ENCODE measurements around the gene ANGEL1. TPM values are rescaled to one million over a fixed set of nuclear protein-coding genes. Genes with fewer than 3 reads are reported as not detected.
A peak's percentile ranks its signal among the peaks of the same experiment; 100 is the strongest.

ANGEL1 gene
- total and polyA plus RNA-seq, 9 of the 15 experiments (the other 6 are each of a cell fraction or from before 2014, with no cell fraction given): 2.1 to 22.2 (median 7.3) TPM

GRCh38 chr14:76772300-76773187 lies 40.1 kb downstream of the ANGEL1 start (continued):
- TF ChIP-seq SFPQ (IDR thresholded peaks at IDR 0.05; ENCODE audit: low read depth, low read length) (no peak), TFE3 (CRISPR knock-in tag; IDR thresholded peaks at IDR 0.05) (no peak), CREBBP (IDR thresholded peaks at IDR 0.05; ENCODE audit: low read depth, low read length) (no peak), EP300 (IDR thresholded peaks at IDR 0.05; ENCODE audit: low read length) (peak; percentile 50; the same call in 1 of the 2 replicates), ZSCAN29 (IDR thresholded peaks at IDR 0.05) (no peak), MCM5 (IDR thresholded peaks at IDR 0.05; ENCODE audit: low read depth) (no peak), SMARCA5 (IDR thresholded peaks at IDR 0.05) (no peak), STAT5A (IDR thresholded peaks at IDR 0.05; ENCODE audit: borderline replicate concordance, low read length) (no peak), MNT (conservative IDR thresholded peaks at IDR 0.05) (no peak), TRIM28 (IDR thresholded peaks at IDR 0.05) (no peak), GABPA (tag; conservative IDR thresholded peaks at IDR 0.05; ENCODE audit: low read depth) (peak; percentile 54), DACH1 (IDR thresholded peaks at IDR 0.05; ENCODE audit: partially characterized antibody) (no peak), ASH1L (IDR thresholded peaks at IDR 0.05; ENCODE audit: borderline replicate concordance, low read depth, partially characterized antibody) (no peak), NFXL1 (CRISPR knock-in tag; IDR thresholded peaks at IDR 0.05) (no peak), NFE2 (IDR thresholded peaks at IDR 0.05; ENCODE audit: low read depth) (no peak), ZNF551 (CRISPR knock-in tag; IDR thresholded peaks at IDR 0.05) (no peak), ZNF561 (CRISPR knock-in tag; conservative IDR thresholded peaks at IDR 0.05) (no peak), GTF2E2 (tag; IDR thresholded peaks at IDR 0.05) (no peak), ZNF668 (CRISPR knock-in tag; IDR thresholded peaks at IDR 0.05) (no peak), DDX20 (tag; IDR thresholded peaks at IDR 0.05; ENCODE audit: low read depth) (no peak), SNRNP70 (optimal IDR thresholded peaks at IDR 0.05; ENCODE audit: low read depth, low read length) (no peak), SMAD4 (CRISPR knock-in tag; conservative IDR thresholded peaks at IDR 0.05) (no peak), TRIM25 (IDR thresholded peaks at IDR 0.05; ENCODE audit: borderline replicate concordance) (no peak), TARDBP (IDR thresholded peaks at IDR 0.05) (no peak)

Measured in K562 (cell line).